K562 (cell line): ENCODE results near the gene ST3GAL3. TPM values are rescaled to one million over a fixed set of nuclear protein-coding genes. Genes with fewer than 3 reads are reported as not detected.

Source experiments
- BHLHE40 ChIP-seq: IDR thresholded peaks from 2 replicates; pipeline ENCODE4 v1.6.1; 2011; ENCODE audit warnings: low read length, improper control_type of control experiment
- BRD4 ChIP-seq: fragments of 200-600 bp; sonication (generic); IDR thresholded peaks from 2 replicates; pipeline ENCODE4 v1.6.1; 2017; ENCODE audit warnings: inconsistent platforms
- C11orf30 ChIP-seq: fragments of 450-650 bp; IDR thresholded peaks from 2 replicates; pipeline ENCODE4 v1.6.1; 2016; ENCODE audit warnings: low read depth, mild to moderate bottlenecking
- ETV6 ChIP-seq, 3 experiments: fragments of 150-350 bp in 1 of 3; sonication (generic) in 1 of 3; formaldehyde crosslinking in 1 of 3; IDR thresholded peaks; 2 replicates each; pipeline versions ENCODE4 v1.6.1 to v1.8.0; 2014 to 2022; ENCODE audit warnings: borderline replicate concordance in 2 of 3, low read depth in 2 of 3, antibody characterized with exemption in 1 of 3, low read length in 1 of 3, mild to moderate bottlenecking in 1 of 3, missing genetic modification reagents in 1 of 3
- JUND ChIP-seq, 2 experiments: IDR thresholded peaks; 2 replicates in 1 of 2; 3 replicates in 1 of 2; pipeline ENCODE4 v1.6.1; 2011; ENCODE audit warnings: borderline replicate concordance in 2 of 2, low read depth in 2 of 2, low read length in 2 of 2, improper control_type of control experiment in 1 of 2, missing biosample characterization in 1 of 2, missing genetic modification characterization in 1 of 2, missing genetic modification reagents in 1 of 2
- MTA1 ChIP-seq: fragments of 450-650 bp; IDR thresholded peaks from 2 replicates; pipeline ENCODE4 v1.6.1; 2017; ENCODE audit warnings: borderline replicate concordance
- NR4A1 ChIP-seq, 2 experiments: fragments of 250-450 bp in 1 of 2; fragments of 450-650 bp in 1 of 2; sonication (Bioruptor Pico) in 1 of 2; IDR thresholded peaks; 2 replicates each; pipeline versions ENCODE4 v1.4.0 to v1.6.1; 2016 to 2020; ENCODE audit warnings: mild to moderate bottlenecking in 2 of 2, missing compliant biosample characterization in 1 of 2, missing genetic modification characterization in 1 of 2, moderate library complexity in 1 of 2
- SIN3A ChIP-seq, 2 experiments: fragments of 150-350 bp in 1 of 2; IDR thresholded peaks; 2 replicates each; pipeline ENCODE4 v1.6.1; 2011 to 2016; ENCODE audit warnings: borderline replicate concordance in 2 of 2, low read depth in 2 of 2, low read length in 2 of 2, mild to moderate bottlenecking in 2 of 2, moderate library complexity in 2 of 2; ENCODE audit not compliant: control insufficient read depth in 1 of 2
- SMARCA4 ChIP-seq: fragments of 450-650 bp; IDR thresholded peaks from 2 replicates; pipeline ENCODE4 v1.6.1; 2016
- ZC3H8 ChIP-seq: fragments of 450-650 bp; IDR thresholded peaks from 2 replicates; pipeline ENCODE4 v1.6.1; 2017
- ZNF444 ChIP-seq: fragments of 250-450 bp; sonication (Bioruptor Pico); IDR thresholded peaks from 2 replicates; pipeline ENCODE4 v1.4.0; 2020; ENCODE audit warnings: mild to moderate bottlenecking, moderate library complexity
- polyA plus RNA-seq, 8 experiments: library from polyadenylated mRNA; depleted of rRNA in 4 of 8; stranded (reverse) in 5 of 8; unstranded in 3 of 8; fragments of >200 nt; fragmentation: Nextera tagmentation in 2 of 8; fragmentation: Illumina TruSeq in 1 of 8; extraction: Ambion mirVana in 2 of 8; extraction: Trizol in 1 of 8; gene quantifications; 2 replicates each; pipeline versions ENCODE4 v1.2.1 to v1.2.3, GENCODE V29; 2011 to 2014; ENCODE audit warnings: inconsistent platforms in 1 of 8, missing spikeins in 1 of 8
- total RNA-seq, 7 experiments: library from RNA; depleted of rRNA in 6 of 7; stranded (reverse); fragments of >200 nt in 6 of 7; fragmentation: Illumina TruSeq in 2 of 7; extraction: Trizol in 2 of 7; gene quantifications; 2 replicates each; pipeline versions ENCODE4 v1.2.1 to v1.2.3, GENCODE V29; 2011 to 2021; ENCODE audit warnings: low replicate concordance in 1 of 7
- TF ChIP-seq, protein P1 (sequence below), 2 experiments: fragments of 450-650 bp in 1 of 2; IDR thresholded peaks; 2 replicates each; pipeline ENCODE4 v1.6.1; 2011 to 2017; ENCODE audit warnings: low read depth in 2 of 2, antibody characterized with exemption in 1 of 2, borderline replicate concordance in 1 of 2, low read length in 1 of 2, mild to moderate bottlenecking in 1 of 2, mixed read lengths in 1 of 2; ENCODE audit not compliant: control insufficient read depth in 1 of 2
- TF ChIP-seq, protein P2 (sequence below): fragments of 450-650 bp; formaldehyde crosslinking; IDR thresholded peaks from 2 replicates; pipeline ENCODE4 v1.4.0; 2022; ENCODE audit warnings: missing genetic modification characterization

Gene ST3GAL3
- total and polyA plus RNA-seq, 9 of the 15 experiments (the other 6 are each of a cell fraction or from before 2014, with no cell fraction given) = 1.2 to 18.9 (median 11.0) TPM

DNA sequence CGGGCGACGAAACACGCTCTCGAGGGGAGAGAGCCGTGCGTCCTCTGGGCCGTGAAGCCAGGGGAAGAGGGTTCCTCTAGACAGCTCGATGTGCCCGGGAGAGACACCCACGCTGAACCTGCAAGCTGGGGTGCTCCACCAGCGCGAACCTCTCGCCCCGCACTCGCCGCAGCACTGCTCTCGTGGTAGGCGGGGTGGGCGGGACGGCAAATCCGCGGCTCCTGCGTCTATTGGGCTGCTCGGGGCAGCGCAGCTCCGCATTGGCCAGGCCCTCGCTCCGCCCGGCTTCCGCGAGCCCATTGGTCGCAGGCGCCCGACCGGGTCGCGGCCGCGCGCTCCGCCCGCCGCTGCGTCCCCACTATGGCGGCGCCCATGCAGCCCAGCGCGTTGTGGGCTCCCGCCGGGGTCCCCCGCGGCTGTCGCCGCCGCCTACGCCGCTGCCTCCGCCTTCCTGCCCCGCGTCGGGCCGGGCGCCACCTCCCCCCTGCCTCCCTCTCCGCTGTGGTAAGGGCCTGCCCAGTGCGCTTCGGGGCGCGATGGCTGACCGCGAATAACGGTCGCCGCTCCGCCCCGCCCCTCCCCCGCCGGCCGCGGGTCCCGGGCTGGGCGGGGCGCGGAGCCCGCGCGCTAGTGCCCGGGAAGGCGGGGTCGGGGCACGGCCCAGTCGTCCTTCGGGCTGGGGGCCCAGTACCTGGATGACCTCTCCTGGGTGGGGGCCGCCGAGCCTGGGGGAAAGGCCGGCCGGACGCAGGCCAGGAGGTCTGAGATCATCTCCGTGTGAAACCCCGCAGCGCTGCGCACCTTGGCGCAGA is at the start of gene ST3GAL3 (continued):
- TF ChIP-seq, protein P1, sequence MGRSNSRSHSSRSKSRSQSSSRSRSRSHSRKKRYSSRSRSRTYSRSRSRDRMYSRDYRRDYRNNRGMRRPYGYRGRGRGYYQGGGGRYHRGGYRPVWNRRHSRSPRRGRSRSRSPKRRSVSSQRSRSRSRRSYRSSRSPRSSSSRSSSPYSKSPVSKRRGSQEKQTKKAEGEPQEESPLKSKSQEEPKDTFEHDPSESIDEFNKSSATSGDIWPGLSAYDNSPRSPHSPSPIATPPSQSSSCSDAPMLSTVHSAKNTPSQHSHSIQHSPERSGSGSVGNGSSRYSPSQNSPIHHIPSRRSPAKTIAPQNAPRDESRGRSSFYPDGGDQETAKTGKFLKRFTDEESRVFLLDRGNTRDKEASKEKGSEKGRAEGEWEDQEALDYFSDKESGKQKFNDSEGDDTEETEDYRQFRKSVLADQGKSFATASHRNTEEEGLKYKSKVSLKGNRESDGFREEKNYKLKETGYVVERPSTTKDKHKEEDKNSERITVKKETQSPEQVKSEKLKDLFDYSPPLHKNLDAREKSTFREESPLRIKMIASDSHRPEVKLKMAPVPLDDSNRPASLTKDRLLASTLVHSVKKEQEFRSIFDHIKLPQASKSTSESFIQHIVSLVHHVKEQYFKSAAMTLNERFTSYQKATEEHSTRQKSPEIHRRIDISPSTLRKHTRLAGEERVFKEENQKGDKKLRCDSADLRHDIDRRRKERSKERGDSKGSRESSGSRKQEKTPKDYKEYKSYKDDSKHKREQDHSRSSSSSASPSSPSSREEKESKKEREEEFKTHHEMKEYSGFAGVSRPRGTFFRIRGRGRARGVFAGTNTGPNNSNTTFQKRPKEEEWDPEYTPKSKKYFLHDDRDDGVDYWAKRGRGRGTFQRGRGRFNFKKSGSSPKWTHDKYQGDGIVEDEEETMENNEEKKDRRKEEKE (IDR thresholded peaks at IDR 0.05; ENCODE audit: borderline replicate concordance in 1 of 2, control insufficient read depth in 1 of 2, low read depth in 2 of 2, low read length in 1 of 2) = no peak
- TF ChIP-seq JUND (IDR thresholded peaks at IDR 0.05; ENCODE audit: borderline replicate concordance, low read depth, low read length) (peak; percentile 13; the same call in 1 of the 2 replicates), JUND (tag; IDR thresholded peaks at IDR 0.05; ENCODE audit: borderline replicate concordance, low read depth, low read length) (no peak; the same call in 2 of the 3 replicates), NR4A1 (CRISPR knock-in tag; IDR thresholded peaks at IDR 0.05) (peak; percentile 72; the same call in 1 of the 2 replicates), NR4A1 (tag; IDR thresholded peaks at IDR 0.05) (peak; percentile 61; the same call in 1 of the 2 replicates), C11orf30 (no peak; the same call in 1 of the 2 replicates), ETV6 (IDR thresholded peaks at IDR 0.05; ENCODE audit: borderline replicate concordance in 1 of 2, low read depth in 2 of 2, low read length in 1 of 2) (no peak), ETV6 (CRISPR knock-in tag; IDR thresholded peaks at IDR 0.05; ENCODE audit: borderline replicate concordance) (no peak), MTA1 (0 out of 2 replicates have a peak, but pooled peaks have one; percentile 77), ZNF444 (CRISPR knock-in tag) (no peak), SIN3A (IDR thresholded peaks at IDR 0.05; ENCODE audit: borderline replicate concordance in 2 of 2, control insufficient read depth in 1 of 2, low read depth in 2 of 2, low read length in 2 of 2) (peak; percentile 46 to 91; a peak in 3 of 4 replicates), BRD4 (0 out of 2 replicates have a peak, but pooled peaks have one; percentile 56), ZC3H8 (no peak), SMARCA4 (no peak), BHLHE40 (peak; percentile 28; the same call in 1 of the 2 replicates)
- TF ChIP-seq, protein P2, sequence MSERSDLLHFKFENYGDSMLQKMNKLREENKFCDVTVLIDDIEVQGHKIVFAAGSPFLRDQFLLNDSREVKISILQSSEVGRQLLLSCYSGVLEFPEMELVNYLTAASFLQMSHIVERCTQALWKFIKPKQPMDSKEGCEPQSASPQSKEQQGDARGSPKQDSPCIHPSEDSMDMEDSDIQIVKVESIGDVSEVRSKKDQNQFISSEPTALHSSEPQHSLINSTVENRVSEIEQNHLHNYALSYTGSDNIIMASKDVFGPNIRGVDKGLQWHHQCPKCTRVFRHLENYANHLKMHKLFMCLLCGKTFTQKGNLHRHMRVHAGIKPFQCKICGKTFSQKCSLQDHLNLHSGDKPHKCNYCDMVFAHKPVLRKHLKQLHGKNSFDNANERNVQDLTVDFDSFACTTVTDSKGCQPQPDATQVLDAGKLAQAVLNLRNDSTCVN (CRISPR knock-in tag) = no peak
